HG03439 (cell line): Measurements from ENCODE around the gene ITPR3.

Experiments
- ATAC-seq: cut with Tn5 transposase; IDR thresholded peaks from one replicate; pipeline ENCODE4 v1.9.1; 2021; ENCODE audit warnings: mild to moderate bottlenecking, moderate library complexity; ENCODE audit not compliant: unreplicated experiment

The ITPR3 gene

DNA sequence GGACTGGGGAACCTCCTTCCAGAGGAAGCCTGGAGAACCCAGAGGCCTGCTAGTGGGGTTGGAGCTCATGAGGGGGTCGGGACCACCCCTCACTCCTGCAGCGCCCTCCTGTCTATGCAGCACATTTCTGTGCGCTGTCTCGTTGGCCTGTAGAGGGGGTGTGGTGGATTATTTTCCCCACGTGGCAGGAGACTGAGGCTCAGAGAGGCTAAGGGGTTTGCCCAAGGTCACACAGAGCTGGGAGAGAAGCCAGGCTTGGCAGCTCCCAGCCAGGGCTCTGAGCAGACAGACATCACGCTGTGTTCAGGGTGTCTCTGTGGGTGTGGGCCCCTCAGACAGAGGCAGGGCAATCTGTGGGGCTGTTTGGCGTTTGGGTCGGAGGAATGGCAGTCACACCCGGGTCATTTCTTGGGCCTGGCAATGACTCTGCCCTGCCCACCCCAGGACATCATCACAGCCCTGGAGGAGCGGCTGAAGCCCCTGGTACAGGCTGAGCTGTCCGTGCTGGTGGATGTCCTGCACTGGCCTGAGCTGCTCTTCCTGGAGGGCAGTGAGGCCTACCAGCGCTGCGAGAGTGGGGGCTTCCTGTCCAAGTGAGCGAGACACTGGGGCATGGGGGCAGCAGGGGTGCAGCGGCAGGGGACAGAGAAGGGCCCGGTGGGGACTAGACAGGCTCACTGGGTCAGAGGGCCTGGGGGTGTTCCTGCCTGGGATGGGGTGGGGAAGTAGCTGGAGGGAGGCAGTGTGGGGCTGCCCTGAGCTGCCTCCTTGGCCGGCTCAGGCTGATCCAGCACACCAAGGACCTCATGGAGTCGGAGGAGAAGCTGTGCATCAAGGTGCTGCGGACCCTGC is 62.7 kb downstream of the ITPR3 start:
- no peak for ATAC-seq

DNA sequence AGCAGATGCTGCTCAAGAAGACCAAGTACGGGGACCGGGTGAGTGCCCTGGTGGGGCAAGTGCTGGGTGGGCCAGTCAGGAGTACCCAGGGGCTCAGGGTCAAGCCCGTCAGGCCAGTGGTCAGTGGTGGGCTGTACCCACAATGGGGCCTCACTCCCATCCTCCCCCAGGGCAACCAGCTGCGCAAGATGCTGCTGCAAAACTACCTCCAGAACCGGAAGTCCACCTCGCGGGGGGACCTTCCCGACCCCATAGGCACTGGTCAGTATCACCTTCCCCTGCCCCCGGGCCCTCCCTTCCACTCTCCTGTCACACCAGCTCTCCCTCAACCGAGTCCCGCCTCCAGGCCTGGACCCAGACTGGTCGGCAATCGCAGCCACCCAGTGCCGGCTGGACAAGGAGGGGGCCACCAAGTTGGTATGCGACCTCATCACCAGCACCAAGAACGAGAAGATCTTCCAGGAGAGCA is 63.3 kb downstream of the ITPR3 start:
- no peak for ATAC-seq

DNA sequence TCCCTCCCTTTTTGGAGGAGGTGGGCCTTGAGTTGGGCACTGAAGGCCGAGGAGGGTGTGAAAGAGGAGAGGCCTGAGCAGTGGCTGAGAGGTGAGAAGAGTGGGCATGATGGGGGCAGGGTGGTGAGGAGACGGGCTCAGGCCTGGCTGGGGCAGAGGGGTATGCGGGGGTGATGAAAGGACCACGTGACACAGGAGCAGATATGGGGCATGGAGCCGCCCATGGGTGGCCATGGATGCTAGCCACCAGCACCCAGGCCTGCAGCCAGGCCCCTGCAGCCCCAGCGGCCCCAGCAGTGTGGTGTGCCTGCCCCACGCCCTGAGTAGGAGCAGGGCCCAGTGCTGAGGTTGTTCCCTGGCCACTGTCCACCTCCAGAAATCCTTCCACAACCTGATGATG is 63.9 kb downstream of the ITPR3 start:
- no peak for ATAC-seq

DNA sequence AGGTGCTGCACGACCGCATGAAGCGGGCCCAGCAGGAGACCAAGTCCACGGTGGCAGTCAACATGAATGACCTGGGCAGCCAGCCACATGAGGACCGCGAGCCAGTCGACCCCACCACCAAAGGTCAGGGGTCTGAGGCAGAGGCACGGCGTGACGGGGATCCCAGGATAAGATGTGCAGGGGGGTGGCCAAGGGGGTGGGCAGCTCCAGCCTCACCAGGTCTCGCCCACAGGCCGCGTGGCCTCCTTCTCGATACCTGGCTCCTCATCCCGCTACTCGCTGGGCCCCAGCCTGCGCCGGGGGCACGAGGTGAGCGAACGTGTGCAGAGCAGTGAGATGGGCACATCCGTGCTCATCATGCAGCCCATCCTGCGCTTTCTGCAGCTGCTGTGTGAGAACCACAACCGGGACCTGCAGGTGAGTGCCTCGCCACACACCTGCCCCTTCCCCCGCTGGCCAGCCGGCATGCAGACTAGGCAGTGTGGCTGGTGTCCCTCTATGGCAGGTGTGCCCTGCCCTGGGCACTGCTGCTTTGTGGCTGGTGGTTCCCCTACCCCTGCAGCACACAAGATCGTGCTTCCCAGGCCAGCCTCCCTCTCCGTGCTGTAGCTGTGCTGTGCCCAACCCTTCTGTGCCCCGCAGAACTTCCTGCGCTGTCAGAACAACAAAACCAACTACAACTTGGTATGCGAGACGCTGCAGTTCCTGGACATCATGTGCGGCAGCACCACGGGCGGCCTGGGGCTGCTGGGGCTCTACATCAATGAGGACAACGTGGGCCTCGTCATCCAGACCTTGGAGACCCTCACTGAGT is 64.5 kb downstream of the ITPR3 start:
- ATAC-seq = no peak

DNA sequence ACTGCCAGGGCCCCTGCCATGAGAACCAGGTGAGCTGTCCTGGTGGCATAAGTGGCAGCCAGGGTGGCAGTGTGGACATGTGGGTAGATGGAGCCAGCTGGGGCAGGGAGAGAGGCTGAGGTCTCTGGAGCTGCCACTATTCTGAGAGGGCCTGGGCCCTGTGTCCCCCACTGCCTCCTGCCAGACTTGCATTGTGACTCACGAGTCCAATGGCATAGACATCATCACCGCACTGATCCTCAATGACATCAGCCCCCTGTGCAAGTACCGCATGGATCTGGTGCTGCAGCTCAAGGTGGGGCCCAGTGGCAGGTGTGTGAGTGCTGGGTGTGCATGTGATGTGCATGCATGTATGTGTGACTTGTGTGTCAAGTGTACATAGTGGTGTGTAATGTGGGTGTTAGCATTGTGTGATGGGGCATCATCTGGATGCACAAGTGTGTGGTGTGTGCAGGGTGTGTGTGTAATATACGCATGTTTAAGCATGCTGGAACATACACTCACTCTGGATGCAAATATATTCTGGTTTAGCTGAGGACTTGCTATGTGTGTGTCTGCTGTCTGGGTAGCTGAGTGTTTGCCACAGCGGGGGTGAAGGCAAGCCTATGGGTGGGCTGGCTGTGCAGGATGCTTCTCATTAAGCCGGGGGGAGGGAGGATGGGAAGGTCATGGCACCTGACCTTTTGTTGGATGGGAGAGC is 65.3 kb downstream of the ITPR3 start:
- ATAC-seq = no peak

DNA sequence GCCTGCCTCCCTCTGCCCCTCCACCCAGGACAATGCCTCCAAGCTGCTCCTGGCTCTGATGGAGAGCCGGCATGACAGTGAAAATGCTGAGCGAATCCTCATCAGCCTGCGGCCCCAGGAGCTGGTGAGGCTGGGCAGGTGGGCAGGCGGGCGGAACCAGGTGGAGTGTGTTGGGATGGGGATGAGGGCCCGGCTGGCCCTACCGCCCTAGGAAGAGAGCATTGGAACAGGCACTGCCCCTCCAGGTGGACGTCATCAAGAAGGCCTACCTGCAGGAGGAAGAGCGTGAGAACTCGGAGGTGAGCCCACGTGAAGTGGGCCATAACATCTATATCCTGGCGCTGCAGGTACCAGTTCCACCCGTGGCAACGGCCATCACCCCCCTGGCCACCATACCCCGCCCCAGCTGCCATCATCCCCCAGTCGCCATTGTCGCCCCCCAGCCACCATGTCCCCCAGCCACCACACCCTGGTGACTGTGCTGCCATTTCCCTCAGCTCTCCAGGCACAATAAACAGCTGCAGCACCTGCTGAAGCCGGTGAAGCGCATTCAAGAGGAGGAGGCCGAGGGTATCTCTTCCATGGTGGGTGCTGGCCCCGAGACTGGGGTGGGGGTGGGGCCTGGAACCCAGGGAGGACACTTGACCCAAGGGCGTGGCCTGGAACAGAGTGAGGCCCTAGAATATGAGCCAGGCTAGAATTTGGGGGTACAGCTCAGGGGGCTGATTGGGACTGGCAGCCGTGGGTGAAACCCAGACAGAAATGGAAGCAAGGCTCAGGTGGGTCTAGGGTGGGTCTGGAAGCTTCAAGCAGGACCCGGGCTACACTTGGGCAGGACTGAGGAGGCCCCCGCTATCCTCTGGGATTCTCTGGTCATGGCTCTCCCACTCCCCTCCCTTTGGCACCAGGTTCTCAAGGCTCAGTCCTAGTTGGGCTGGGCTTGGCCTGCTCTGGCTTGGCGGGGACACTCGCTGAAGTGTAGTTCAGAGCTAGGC is 66.2 kb downstream of the ITPR3 start:
- ATAC-seq = no peak

DNA sequence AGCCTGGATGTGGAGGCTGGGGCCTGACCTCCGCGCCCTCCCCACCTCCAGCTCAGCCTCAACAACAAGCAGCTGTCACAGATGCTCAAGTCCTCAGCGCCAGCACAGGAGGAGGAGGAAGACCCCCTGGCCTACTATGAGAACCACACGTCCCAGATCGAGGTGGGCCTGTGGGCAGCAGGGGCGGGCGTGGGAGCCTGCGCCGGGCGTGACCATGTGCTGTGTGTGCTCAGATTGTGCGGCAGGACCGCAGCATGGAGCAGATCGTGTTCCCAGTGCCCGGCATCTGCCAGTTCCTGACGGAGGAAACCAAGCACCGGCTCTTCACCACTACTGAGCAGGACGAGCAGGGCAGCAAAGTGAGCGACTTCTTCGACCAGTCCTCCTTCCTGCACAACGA is 66.9 kb downstream of the ITPR3 start:
- no peak for ATAC-seq

DNA sequence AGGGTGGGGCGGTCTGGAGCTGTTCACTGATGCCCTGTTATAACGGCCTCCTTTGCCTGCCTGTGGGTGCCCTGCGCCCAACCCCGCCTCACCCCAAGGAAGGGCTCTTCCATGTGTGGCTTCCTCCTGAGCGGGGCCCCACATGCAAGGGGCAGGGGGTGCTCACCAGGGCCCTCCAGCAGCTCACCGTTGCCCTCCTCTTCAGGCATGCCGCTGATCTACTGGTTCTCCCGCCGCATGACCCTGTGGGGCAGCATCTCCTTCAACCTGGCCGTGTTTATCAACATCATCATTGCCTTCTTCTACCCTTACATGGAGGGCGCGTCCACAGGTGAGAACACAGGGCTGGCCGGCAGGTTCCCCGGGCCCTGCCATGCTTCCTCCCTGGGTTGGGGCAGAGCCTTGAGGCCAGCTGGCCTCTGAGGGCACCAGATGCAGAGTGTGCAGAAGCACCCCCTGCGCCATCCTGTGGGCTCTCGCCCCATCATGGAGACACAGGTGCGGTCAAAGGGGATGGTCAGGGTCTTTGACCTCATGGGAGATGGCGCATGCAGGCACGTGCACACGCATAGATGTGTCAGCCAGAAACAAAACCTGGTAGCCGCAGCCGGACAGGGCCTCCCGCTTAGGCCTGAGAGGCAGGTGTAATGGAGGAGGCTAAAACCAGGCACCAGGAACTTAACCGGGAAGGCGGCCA is 67.5 kb downstream of the ITPR3 start:
- ATAC-seq = no peak

DNA sequence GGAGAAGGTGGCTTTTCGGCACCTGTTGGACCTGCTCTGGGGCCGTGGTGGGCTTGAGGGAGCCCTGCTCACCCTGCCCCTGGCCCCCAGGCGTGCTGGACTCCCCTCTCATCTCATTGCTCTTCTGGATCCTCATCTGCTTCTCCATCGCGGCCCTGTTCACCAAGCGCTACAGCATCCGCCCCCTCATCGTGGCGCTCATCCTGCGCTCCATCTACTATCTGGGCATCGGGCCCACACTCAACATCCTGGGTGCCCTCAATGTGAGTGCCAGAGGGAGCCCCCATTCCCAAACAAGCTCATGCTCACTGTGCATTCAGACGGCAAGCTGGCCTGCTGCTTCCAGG is 68.0 kb downstream of the ITPR3 start:
- no peak for ATAC-seq

DNA sequence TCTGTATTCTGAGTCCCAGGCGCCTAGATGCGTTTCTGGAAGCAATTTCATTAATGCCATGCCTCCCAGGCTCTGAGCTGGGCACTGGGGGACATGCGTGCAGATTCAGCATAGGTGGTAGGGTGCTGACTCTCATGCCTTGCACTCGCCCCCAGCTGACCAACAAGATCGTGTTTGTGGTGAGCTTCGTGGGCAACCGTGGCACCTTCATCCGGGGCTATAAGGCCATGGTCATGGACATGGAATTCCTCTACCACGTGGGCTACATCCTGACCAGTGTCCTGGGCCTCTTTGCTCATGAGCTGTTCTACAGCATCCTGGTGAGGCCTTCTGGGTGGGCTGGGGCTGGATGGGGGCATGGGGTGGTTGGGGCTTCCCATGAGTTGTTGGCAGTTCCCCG is 68.8 kb downstream of the ITPR3 start:
- ATAC-seq = no peak

DNA sequence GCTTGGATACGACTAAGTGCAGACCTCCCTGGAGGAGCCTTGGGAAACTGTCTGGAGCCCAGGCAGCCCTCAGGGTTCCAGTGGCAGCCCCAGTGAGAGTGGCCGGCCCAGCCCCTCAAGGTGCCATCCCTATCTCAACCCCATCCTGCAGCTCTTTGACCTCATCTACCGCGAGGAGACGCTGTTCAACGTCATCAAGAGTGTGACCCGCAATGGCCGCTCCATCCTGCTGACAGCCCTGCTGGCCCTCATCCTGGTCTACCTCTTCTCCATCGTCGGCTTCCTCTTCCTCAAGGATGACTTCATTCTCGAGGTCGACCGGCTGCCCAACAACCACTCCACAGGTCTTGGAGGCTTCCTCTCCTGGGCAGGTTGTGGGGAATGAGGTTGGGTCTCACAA is 69.6 kb downstream of the ITPR3 start:
- ATAC-seq = no peak

DNA sequence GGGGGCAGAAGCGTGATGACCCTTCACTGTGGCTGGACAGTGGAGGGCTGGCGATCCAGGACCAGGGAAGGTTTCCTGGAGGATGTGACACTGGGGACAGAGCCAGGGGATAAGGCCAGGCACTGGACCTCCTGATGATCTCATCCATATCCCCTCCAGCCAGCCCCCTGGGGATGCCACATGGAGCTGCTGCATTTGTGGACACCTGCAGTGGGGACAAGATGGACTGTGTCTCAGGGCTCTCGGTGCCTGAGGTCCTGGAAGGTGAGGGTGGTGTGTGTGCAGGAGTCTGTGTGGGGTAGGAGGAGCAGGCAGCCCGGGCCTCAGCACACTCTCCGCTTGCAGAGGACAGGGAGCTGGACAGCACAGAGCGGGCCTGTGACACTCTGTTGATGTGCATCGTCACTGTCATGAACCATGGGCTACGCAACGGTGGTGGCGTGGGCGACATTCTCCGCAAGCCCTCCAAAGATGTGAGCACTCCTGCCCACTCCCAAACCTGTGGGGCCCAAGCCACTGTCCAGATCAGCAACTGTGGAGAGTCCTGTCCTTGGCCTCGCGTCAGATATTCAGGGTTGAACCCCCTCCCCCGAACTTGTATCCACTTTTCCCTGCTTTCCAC is 70.4 kb downstream of the ITPR3 start:
- no peak for ATAC-seq

DNA sequence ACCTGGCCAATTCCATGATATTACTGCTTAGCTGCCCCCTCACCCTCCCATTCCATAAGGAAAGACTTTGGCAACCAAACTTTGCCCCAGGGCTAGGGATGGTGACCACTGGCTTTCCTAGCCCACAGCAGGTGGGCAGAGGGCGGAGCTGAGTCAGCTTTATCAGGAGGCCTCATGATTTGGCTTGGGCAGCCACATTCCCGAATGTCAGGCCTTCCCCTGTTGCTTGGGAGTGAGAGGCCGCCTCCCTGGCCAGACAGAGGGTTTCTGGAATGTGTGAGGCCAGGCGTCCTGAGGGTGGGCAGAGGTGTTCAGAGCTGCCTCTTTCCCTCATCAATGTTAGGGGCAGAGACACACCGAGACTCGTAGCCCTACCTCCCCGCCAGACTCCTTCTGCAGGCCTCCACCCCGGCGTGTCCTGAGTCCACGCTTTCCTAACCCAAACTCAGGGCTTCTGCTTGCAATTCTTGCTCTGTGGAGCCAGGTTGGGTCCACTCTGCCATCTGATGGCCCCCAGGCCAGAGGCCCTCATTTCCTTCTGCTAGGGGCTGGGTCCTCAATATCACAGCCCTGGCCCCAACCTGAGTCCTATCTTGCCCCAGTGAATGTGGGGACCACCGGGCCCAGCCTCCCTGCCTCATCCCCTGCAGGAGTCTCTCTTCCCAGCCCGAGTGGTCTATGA is 71.1 kb downstream of the ITPR3 start:
- no peak for ATAC-seq

DNA sequence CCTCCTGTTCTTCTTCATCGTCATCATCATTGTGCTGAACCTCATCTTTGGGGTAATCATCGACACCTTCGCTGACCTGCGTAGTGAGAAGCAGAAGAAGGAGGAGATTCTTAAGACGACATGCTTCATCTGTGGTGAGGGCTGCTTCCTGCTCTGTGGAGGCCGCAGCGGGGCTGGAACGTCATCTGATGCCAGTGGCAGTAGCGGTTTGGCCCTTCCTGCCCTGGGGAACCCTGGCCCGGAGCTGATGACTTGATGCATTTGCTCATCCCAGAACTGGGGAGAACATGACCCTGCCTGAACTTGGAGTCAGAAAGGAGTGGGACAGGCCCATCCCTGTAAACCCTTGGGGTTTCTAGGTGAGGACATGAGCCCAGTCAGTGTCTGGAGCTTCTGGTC is 71.6 kb downstream of the ITPR3 start:
- ATAC-seq = no peak

DNA sequence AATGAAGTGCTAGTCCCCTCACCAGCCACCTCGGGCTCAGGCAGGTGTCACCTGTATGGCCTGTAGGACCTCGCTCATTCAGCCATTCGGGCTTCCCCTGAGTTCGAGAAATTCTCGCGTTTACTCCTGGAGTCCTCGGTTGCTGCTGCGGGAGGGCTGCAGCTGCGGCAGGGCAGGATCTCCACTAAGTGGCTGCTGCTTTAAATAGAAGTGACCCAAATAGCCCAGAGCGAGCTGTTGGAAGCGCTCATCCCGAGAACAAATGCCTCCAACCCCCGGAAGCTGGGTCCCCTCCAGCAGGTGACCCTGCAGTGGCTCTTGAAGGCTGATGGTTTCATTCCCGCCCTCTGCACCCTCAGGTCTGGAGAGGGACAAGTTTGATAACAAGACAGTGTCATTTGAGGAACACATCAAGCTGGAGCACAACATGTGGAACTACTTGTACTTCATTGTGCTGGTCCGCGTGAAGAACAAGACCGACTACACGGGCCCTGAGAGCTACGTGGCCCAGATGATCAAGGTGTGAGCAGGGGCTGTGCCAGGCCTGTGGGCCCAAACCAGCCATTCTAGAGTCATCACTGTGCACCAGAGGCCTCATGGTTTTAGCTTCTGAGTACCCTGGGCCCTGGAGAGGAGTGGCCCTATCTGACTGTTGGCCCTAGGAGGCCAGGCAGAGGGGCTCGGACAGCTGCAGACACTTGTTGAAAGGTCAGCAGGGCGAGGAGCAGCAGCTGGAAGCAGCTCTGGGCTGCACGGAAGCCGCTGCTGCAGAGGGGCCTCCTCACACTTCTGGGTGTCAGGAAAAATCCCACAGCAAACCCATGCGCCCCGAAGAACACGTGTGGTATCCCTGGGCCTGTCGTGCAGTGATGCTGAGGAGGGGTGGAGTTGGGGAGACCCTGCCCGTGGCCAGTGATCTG is 72.3 kb downstream of the ITPR3 start:
- ATAC-seq = no peak

DNA sequence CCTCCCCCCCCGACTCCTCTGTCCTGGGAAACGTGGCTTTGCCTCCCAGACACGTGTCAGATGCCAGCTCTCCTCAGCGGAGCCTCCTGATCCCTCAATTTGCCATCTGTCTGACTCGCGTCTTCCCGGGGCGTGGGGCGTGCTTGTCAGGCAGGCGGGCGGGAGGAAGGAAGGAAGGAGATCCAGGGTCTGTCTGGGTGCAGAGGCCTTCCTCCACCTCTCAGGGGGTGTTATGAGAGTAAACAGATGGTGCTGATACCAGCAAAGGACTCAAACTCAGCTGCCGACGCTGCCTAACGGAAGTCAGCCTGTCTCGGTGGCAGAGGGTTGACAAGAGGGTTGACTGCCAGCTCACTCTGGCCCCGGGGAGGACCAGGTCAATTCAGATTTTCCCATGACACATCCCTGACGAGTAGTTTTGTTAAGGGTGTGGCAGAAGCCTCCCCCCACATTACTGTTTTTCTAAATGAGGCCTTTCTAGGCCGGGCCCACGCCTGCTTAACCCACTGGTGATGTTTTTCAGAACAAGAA is 73.3 kb downstream of the ITPR3 start:
- ATAC-seq = no peak

DNA sequence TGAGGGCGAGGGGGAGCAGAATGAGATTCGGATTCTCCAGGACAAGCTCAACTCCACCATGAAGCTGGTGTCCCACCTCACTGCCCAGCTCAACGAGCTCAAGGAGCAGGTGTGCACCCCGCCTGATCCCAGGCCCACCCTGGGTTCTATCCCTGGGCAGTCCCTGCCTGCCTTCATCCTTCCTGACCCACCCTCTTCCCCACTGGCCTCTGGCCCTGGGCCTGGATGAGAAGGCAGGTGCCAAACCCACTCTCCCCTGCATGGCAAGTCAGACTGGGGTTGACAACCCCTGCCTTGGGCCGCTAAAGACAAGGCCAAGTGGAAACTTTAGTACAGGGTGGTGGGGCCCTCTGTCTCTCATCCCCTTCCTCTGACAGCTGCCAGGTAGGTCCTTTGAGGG is 73.9 kb downstream of the ITPR3 start:
- no peak for ATAC-seq
